HG02759 (cell line): Measurements from ENCODE around the gene ADCY5.

Source experiments
- ATAC-seq: cut with Tn5 transposase; IDR thresholded peaks from one replicate; pipeline ENCODE4 v1.9.1; 2021; ENCODE audit warnings: mild to moderate bottlenecking, moderate library complexity; ENCODE audit not compliant: unreplicated experiment

Gene ADCY5

GRCh38 chr3:123459862-123460261 lies 11.0 kb upstream of the ADCY5 start:
- ATAC-seq = no peak

- no peak for ATAC-seq
Measured at GRCh38 chr3:123458255-123458654, 9.4 kb upstream of the ADCY5 start.

- ATAC-seq = no peak
Measured at GRCh38 chr3:123457841-123458240, 9.0 kb upstream of the ADCY5 start.

- ATAC-seq = no peak
Measured at GRCh38 chr3:123453675-123454074, 4.8 kb upstream of the ADCY5 start.

GRCh38 chr3:123451186-123451585 lies 2.3 kb upstream of the ADCY5 start:
- no peak for ATAC-seq

GRCh38 chr3:123449997-123450604 lies 1.2 kb upstream of the ADCY5 start:
- no peak for ATAC-seq

- peak; percentile 45 for ATAC-seq
Measured at GRCh38 chr3:123449102-123449996, 459 bp upstream of the ADCY5 start.

- no peak for ATAC-seq
Measured at GRCh38 chr3:123447749-123448517, 957 bp downstream of the ADCY5 start.

GRCh38 chr3:123447416-123447748 lies 1.5 kb downstream of the ADCY5 start:
- no peak for ATAC-seq

- ATAC-seq = no peak
Measured at GRCh38 chr3:123446610-123447109, 2.2 kb downstream of the ADCY5 start.

- ATAC-seq = no peak
Measured at GRCh38 chr3:123446210-123446609, 2.7 kb downstream of the ADCY5 start.

- ATAC-seq = no peak
Measured at GRCh38 chr3:123445702-123446101, 3.2 kb downstream of the ADCY5 start.

- no peak for ATAC-seq
Measured at GRCh38 chr3:123444744-123445143, 4.1 kb downstream of the ADCY5 start.

GRCh38 chr3:123444023-123444422 lies 4.9 kb downstream of the ADCY5 start:
- ATAC-seq = no peak

- no peak for ATAC-seq
Measured at GRCh38 chr3:123442908-123443307, 6.0 kb downstream of the ADCY5 start.

- no peak for ATAC-seq
Measured at GRCh38 chr3:123442125-123442524, 6.8 kb downstream of the ADCY5 start.

- no peak for ATAC-seq
Measured at GRCh38 chr3:123439806-123440580, 8.9 kb downstream of the ADCY5 start.

- ATAC-seq = no peak
Measured at GRCh38 chr3:123432832-123433523, 15.9 kb downstream of the ADCY5 start.

GRCh38 chr3:123431658-123432324 lies 17.1 kb downstream of the ADCY5 start:
- ATAC-seq = no peak
